Keratinocyte (primary cell): ENCODE data around the gene ATP6V1E1. TPM values are rescaled to one million over a fixed set of nuclear protein-coding genes. Genes with fewer than 3 reads are reported as not detected.
A peak's percentile ranks its signal among the peaks of the same experiment; 100 is the strongest.

Experiments used
- DNase-seq: peaks from one replicate; pipeline ENCODE4 v3.0.0-alpha.2; 2011; ENCODE audit warnings: low read depth, missing footprints, low spot score
- FAIRE-seq: peaks from 2 replicates; lab custom pipeline; 2011; peaks lifted over from hg19 to GRCh38; lab: Jason Lieb, UNC
- H2AFZ ChIP-seq: 2 replicates; pipeline ENCODE4 v1.6.0; 2012; ENCODE audit warnings: low read length, control low read depth, inconsistent platforms; ENCODE audit not compliant: control insufficient read depth
- H3K27ac ChIP-seq: 2 replicates; pipeline ENCODE4 v1.5.1; 2011; ENCODE audit warnings: low read length; ENCODE audit not compliant: control insufficient read depth, insufficient read depth
- H3K27me3 ChIP-seq: 3 replicates; pipeline ENCODE4 v1.6.0; 2011; ENCODE audit warnings: low read length; ENCODE audit not compliant: control insufficient read depth, insufficient read depth; ENCODE audit errors: extremely low read depth
- H3K36me3 ChIP-seq, 2 experiments: 2 replicates in 1 of 2; 3 replicates in 1 of 2; pipeline ENCODE4 v1.5.1; 2011; ENCODE audit warnings: low read length in 2 of 2, mild to moderate bottlenecking in 1 of 2; ENCODE audit not compliant: control insufficient read depth in 2 of 2, insufficient read depth in 2 of 2; ENCODE audit errors: extremely low read depth in 1 of 2
- H3K4me1 ChIP-seq: 3 replicates; pipeline ENCODE4 v1.5.1; 2011; ENCODE audit warnings: low read length; ENCODE audit not compliant: control insufficient read depth, insufficient read depth; ENCODE audit errors: extremely low read depth
- H3K4me2 ChIP-seq: 3 replicates; pipeline ENCODE4 v1.6.0; 2011; ENCODE audit warnings: low read depth, low read length; ENCODE audit not compliant: control insufficient read depth, insufficient read depth; ENCODE audit errors: extremely low read depth
- H3K4me3 ChIP-seq, 3 experiments: fragments of 200-600 bp in 1 of 3; sonication (generic) in 1 of 3; 2 replicates in 2 of 3; 3 replicates in 1 of 3; pipeline ENCODE4 v1.5.1; 2011 to 2016; ENCODE audit warnings: low read length in 3 of 3, mild to moderate bottlenecking in 3 of 3, control low read depth in 2 of 3, inconsistent platforms in 1 of 3, low read depth in 1 of 3, mixed read lengths in 1 of 3, mixed run types in 1 of 3, moderate library complexity in 1 of 3; ENCODE audit not compliant: control insufficient read depth in 2 of 3, insufficient read depth in 2 of 3; ENCODE audit errors: extremely low read depth in 1 of 3
- H3K79me2 ChIP-seq: 2 replicates; pipeline ENCODE4 v1.6.0; 2012; ENCODE audit warnings: low read length; ENCODE audit not compliant: control insufficient read depth, insufficient read depth
- H3K9ac ChIP-seq: 3 replicates; pipeline ENCODE4 v1.6.0; 2011; ENCODE audit warnings: low read length; ENCODE audit not compliant: control insufficient read depth, insufficient read depth; ENCODE audit errors: extremely low read depth
- H3K9me1 ChIP-seq: 3 replicates; pipeline ENCODE4 v1.6.0; 2011; ENCODE audit warnings: low read length; ENCODE audit not compliant: control insufficient read depth, insufficient read depth; ENCODE audit errors: extremely low read depth
- H3K9me3 ChIP-seq: 2 replicates; pipeline ENCODE4 v1.5.1; 2012; ENCODE audit warnings: low read depth, low read length; ENCODE audit not compliant: control insufficient read depth
- H4K20me1 ChIP-seq: 3 replicates; pipeline ENCODE4 v1.6.0; 2011; ENCODE audit warnings: low read length; ENCODE audit not compliant: control insufficient read depth, insufficient read depth; ENCODE audit errors: extremely low read depth
- CTCF ChIP-seq, 3 experiments: IDR thresholded peaks in 1 of 3; conservative IDR thresholded peaks in 1 of 3; optimal IDR thresholded peaks in 1 of 3; 2 replicates in 2 of 3; 3 replicates in 1 of 3; pipeline versions ENCODE3 to v1.5.1; 2011; ENCODE audit warnings: low read length in 3 of 3, mild to moderate bottlenecking in 3 of 3, moderate library complexity in 2 of 3, control low read depth in 1 of 3, inconsistent platforms in 1 of 3; ENCODE audit not compliant: insufficient read depth in 2 of 3; ENCODE audit errors: extremely low read depth in 1 of 3
- EZH2 ChIP-seq: IDR thresholded peaks from one replicate; pipeline ENCODE4 v1.6.1; 2012; ENCODE audit warnings: inconsistent platforms, mild to moderate bottlenecking, low read length, moderate library complexity
- dilution Hi-C: fragments of 300-500 bp; cut with MboI; formaldehyde crosslinking; loops from one replicate; pipeline ENCODE4 v1.7.0; 2020; ENCODE audit warnings: low sequenced_read_pairs; ENCODE audit not compliant: extremely low pct_ligation_motif_present
- polyA plus RNA-seq, 5 experiments: library from polyadenylated mRNA; depleted of rRNA in 3 of 5; stranded (reverse) in 3 of 5; stranded (forward) in 1 of 5; unstranded in 1 of 5; fragments of >200 nt; gene quantifications; 1 replicate in 1 of 5; 2 replicates in 3 of 5; 3 replicates in 1 of 5; pipeline versions ENCODE4 v1.2.1 to v1.2.3, GENCODE V29; 2011 to 2012; ENCODE audit warnings: missing spikeins in 2 of 5, low read depth in 1 of 5, low replicate concordance in 1 of 5

Gene ATP6V1E1
- polyA plus RNA-seq, 1 donor (not counting 4 experiments of a cell fraction or from before 2014, with no cell fraction given), result 227 TPM

- Histone ChIP-seq H3K79me2 (peaks cover 3% of the 10 kb centered on the region), H3K27me3 (no peaks in the 10 kb centered on the region), H3K4me2 (peak overlapping the region; percentile 81), H3K4me1 (peaks cover 37% of the 10 kb centered on the region), H2AFZ (peak overlapping the region; percentile 50), H3K9ac (peak overlapping the region; percentile 73), H3K9me1 (no peaks in the 10 kb centered on the region), H3K27ac (peak overlapping the region; percentile 93), H3K4me3 (peak overlapping the region in 2 of 3 experiments; percentile 7 to 22), H3K36me3 (no peaks in the 10 kb centered on the region), H4K20me1 (no peaks in the 10 kb centered on the region), H3K9me3 (no peaks in the 10 kb centered on the region)
- TF ChIP-seq CTCF (optimal IDR thresholded peaks at IDR 0.05 in 1 of 3, IDR thresholded peaks at IDR 0.05 in 1 of 3, conservative IDR thresholded peaks at IDR 0.05 in 1 of 3; ENCODE audit: extremely low read depth in 1 of 3, insufficient read depth in 2 of 3, low read length in 3 of 3) (no peak), EZH2 (no peak)
- FAIRE-seq (no peak), DNase-seq (no peak)
- dilution Hi-C loops, result no loop called here
Observed at GRCh38 chr22:17633998-17634323, 5.4 kb upstream of the ATP6V1E1 start.

- DNase-seq (peak; percentile 93), FAIRE-seq (peak; percentile 88)
- TF ChIP-seq CTCF (optimal IDR thresholded peaks at IDR 0.05 in 1 of 3, IDR thresholded peaks at IDR 0.05 in 1 of 3, conservative IDR thresholded peaks at IDR 0.05 in 1 of 3; ENCODE audit: extremely low read depth in 1 of 3, insufficient read depth in 2 of 3, low read length in 3 of 3) (no peak), EZH2 (no peak)
- H3K27me3 ChIP-seq, result no peaks in the 10 kb centered on the region
- no peaks in the 10 kb centered on the region for H3K9me1 ChIP-seq
- peak overlapping the region; percentile 93 for H3K27ac ChIP-seq
- H3K4me3 ChIP-seq, result peak overlapping the region in 2 of 3 experiments; percentile 7 to 22
- H4K20me1 ChIP-seq, result no peaks in the 10 kb centered on the region
- H3K9me3 ChIP-seq, result no peaks in the 10 kb centered on the region
- H3K36me3 ChIP-seq, result no peaks in the 10 kb centered on the region
- peak overlapping the region; percentile 81 for H3K4me2 ChIP-seq
- H3K4me1 ChIP-seq, result peaks cover 37% of the 10 kb centered on the region
- H3K79me2 ChIP-seq, result peaks cover 1% of the 10 kb centered on the region
- dilution Hi-C loops, result no loop called here
- H2AFZ ChIP-seq, result peak overlapping the region; percentile 50
- peak overlapping the region; percentile 73 for H3K9ac ChIP-seq
Observed at GRCh38 chr22:17633217-17633997, 4.9 kb upstream of the ATP6V1E1 start.
